Panc1 (cell line): ENCODE data around the gene AK2.

ENCODE experiments used
- POLR2AphosphoS5 ChIP-seq: IDR thresholded peaks from 2 replicates; pipeline ENCODE4 v1.6.1; 2012; ENCODE audit warnings: mild to moderate bottlenecking, low read depth, low read length, moderate library complexity
- REST ChIP-seq, 2 experiments: IDR thresholded peaks; 2 replicates each; pipeline ENCODE4 v1.6.1; 2011 to 2012; ENCODE audit warnings: low read depth in 2 of 2, control low read depth in 1 of 2, low read length in 1 of 2, mild to moderate bottlenecking in 1 of 2, moderate library complexity in 1 of 2; ENCODE audit not compliant: insufficient read depth in 1 of 2
- SIN3A ChIP-seq: IDR thresholded peaks from 2 replicates; pipeline ENCODE4 v1.6.1; 2012; ENCODE audit warnings: low read depth, mild to moderate bottlenecking, low read length, moderate library complexity, borderline replicate concordance; ENCODE audit not compliant: insufficient read depth
- TF ChIP-seq, protein P1 (sequence below): fragments of 450-650 bp; IDR thresholded peaks from 2 replicates; pipeline ENCODE4 v1.5.1; 2017; ENCODE audit warnings: mild to moderate bottlenecking

DNA sequence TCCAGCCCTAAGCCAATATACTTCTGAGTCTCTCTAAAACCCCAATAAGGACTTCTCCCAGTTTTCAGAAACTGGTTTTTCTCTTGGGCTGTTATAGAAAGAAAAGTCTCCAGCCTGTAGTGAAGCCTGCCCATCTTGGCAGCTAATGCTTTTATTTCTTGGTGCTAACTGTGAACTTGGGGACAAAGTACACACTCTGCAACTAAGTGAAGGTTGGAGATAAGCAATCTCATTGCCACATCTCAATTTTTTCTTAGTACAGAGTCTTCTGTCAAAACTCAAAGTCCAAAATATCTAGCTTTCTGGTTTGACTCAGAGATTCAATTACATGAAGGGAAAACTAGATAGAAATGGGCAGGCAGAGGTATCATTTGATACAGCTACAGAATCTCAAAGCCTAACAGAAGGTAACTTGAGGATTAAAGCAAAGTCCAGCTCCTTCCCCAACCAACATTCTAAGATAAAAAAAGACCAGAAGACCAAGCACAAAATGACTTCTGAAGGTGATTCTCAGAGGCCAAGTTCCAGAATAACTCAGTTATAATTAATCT, 14.0 kb downstream of the AK2 start:
- TF ChIP-seq SIN3A (no peak), REST (IDR thresholded peaks at IDR 0.05; ENCODE audit: insufficient read depth in 1 of 2, low read depth in 2 of 2, low read length in 1 of 2) (no peak), POLR2AphosphoS5 (no peak)
- TF ChIP-seq, protein P1, sequence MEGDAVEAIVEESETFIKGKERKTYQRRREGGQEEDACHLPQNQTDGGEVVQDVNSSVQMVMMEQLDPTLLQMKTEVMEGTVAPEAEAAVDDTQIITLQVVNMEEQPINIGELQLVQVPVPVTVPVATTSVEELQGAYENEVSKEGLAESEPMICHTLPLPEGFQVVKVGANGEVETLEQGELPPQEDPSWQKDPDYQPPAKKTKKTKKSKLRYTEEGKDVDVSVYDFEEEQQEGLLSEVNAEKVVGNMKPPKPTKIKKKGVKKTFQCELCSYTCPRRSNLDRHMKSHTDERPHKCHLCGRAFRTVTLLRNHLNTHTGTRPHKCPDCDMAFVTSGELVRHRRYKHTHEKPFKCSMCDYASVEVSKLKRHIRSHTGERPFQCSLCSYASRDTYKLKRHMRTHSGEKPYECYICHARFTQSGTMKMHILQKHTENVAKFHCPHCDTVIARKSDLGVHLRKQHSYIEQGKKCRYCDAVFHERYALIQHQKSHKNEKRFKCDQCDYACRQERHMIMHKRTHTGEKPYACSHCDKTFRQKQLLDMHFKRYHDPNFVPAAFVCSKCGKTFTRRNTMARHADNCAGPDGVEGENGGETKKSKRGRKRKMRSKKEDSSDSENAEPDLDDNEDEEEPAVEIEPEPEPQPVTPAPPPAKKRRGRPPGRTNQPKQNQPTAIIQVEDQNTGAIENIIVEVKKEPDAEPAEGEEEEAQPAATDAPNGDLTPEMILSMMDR, result no peak
